ENCODE measurements around the gene EIF5B.

DNA sequence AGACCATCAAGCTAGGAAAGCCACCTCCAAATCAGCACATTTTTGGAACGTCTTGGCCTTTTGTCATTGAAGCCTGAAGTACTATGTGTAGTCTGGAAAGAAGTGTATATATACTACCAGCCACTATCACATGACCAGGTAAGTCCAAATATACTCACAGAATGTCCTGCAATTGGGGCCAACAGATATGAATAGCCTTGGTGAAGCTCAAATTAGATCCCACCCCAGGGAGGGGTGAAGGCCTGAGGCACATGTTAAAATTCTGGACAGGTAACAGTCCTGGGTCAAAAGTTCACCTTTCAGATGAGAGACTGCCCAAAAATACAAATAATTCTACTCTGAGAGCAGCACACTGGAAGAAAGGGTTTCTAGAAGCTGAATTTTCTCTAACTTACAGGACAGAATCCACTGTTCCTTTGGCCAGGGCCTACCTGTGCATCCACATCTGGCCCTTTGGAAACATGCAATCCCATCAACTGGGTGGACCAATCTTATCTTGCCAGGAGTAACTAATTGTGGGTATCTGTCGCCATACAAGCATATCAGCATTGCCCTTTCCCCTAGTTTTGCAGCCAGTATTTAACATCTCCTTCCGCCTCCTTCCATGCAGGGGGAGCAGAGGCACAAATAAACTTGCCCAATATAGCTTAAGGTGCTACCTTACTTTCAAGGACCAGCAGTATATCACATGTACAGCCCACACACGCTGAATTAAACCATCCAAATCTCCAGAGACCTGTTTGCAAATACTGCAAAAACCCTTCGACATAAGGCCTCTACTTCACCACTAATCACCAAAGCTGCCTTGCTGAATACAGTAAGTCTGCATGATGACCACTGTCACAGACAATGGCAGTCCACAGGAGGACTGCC is 67.8 kb downstream of the EIF5B start:
- no peak for TF ChIP-seq YY1 (IDR thresholded peaks at IDR 0.05; ENCODE audit: insufficient read depth, insufficient read length)
- no peak for TF ChIP-seq SUZ12 (IDR thresholded peaks at IDR 0.05; ENCODE audit: extremely low read depth, insufficient read depth, insufficient read length)
- no peak for TF ChIP-seq ZNF274 (IDR thresholded peaks at IDR 0.05; ENCODE audit: low read depth, low read length)

Data from NT2/D1 (cell line).